NCI-H128 (cell line): ENCODE data around the gene HLA-DPA1.

Experiments used
- DNase-seq: peaks from one replicate; lab custom pipeline; 2025; ENCODE audit not compliant: unreplicated experiment; lab: John Stamatoyannopoulos, UW

Gene HLA-DPA1

GRCh38 chr6:33088931-33089620 is 15.6 kb upstream of the HLA-DPA1 start:
- no peak for DNase-seq

- no peak for DNase-seq
These were observed 14.9 kb upstream of the HLA-DPA1 start for GRCh38 chr6:33088258-33088930.

- no peak for DNase-seq
These were observed 12.2 kb upstream of the HLA-DPA1 start for GRCh38 chr6:33085627-33086026.

GRCh38 chr6:33082702-33083101 is 9.3 kb upstream of the HLA-DPA1 start:
- no peak for DNase-seq

GRCh38 chr6:33081098-33081824 is 7.8 kb upstream of the HLA-DPA1 start:
- DNase-seq: no peak

GRCh38 chr6:33080127-33081089 is 7.0 kb upstream of the HLA-DPA1 start:
- DNase-seq: no peak

- DNase-seq: no peak
These were observed 6.1 kb upstream of the HLA-DPA1 start for GRCh38 chr6:33079580-33079979.

GRCh38 chr6:33078919-33079521 is 5.6 kb upstream of the HLA-DPA1 start:
- no peak for DNase-seq

GRCh38 chr6:33078442-33078841 is 5.0 kb upstream of the HLA-DPA1 start:
- DNase-seq: no peak

GRCh38 chr6:33077908-33078307 is 4.5 kb upstream of the HLA-DPA1 start:
- DNase-seq: no peak

GRCh38 chr6:33076406-33076934 is 3.0 kb upstream of the HLA-DPA1 start:
- DNase-seq: no peak

GRCh38 chr6:33075568-33076405 is 2.3 kb upstream of the HLA-DPA1 start, which contains the start of gene HLA-DPB1:
Gene HLA-DPB1, plus strand, starts transcription at chr6:33075990. Its CDS starts 52 bp downstream, at chr6:33076042.
- DNase-seq: no peak

GRCh38 chr6:33075208-33075567 is 1.7 kb upstream of the HLA-DPA1 start:
- DNase-seq: no peak

- DNase-seq: no peak
These were observed 845 bp downstream of the HLA-DPA1 start for GRCh38 chr6:33072508-33073100.

GRCh38 chr6:33071569-33071968 is 1.9 kb downstream of the HLA-DPA1 start:
- no peak for DNase-seq

- no peak for DNase-seq
These were observed 2.5 kb downstream of the HLA-DPA1 start for GRCh38 chr6:33070909-33071308.

GRCh38 chr6:33069021-33069738 is 4.3 kb downstream of the HLA-DPA1 start:
- no peak for DNase-seq

GRCh38 chr6:33066917-33067521 is 6.4 kb downstream of the HLA-DPA1 start:
- DNase-seq: no peak
